GM10847 (cell line): Measurements from ENCODE around the gene TMCO6.

Experiments used
- POLR2A ChIP-seq: IDR thresholded peaks from 2 replicates; pipeline ENCODE4 v1.6.1; 2011; ENCODE audit not compliant: insufficient read length; ENCODE audit errors: extremely low read depth

The TMCO6 gene

GRCh38 chr5:140628711-140629110 lies 10.5 kb upstream of the TMCO6 start:
- no peak for TF ChIP-seq POLR2A

- TF ChIP-seq POLR2A = no peak
Measured at GRCh38 chr5:140630292-140631035, 8.8 kb upstream of the TMCO6 start.

- no peak for TF ChIP-seq POLR2A
Measured at GRCh38 chr5:140631036-140631417, 8.2 kb upstream of the TMCO6 start.

- TF ChIP-seq POLR2A = no peak
Measured at GRCh38 chr5:140631831-140632365, 7.4 kb upstream of the TMCO6 start.

- TF ChIP-seq POLR2A = no peak
Measured at GRCh38 chr5:140632366-140633020, 6.8 kb upstream of the TMCO6 start.

- TF ChIP-seq POLR2A = no peak
Measured at GRCh38 chr5:140633021-140633471, 6.2 kb upstream of the TMCO6 start, which contains the start of gene CD14. TSS of gene CD14 (minus strand) at chr5:140633175. CDS start at chr5:140633071, 104 bp downstream.

GRCh38 chr5:140633501-140633900 lies 5.8 kb upstream of the TMCO6 start:
- TF ChIP-seq POLR2A = no peak

GRCh38 chr5:140634103-140634502 lies 5.1 kb upstream of the TMCO6 start:
- TF ChIP-seq POLR2A = no peak

GRCh38 chr5:140635291-140636257 lies 3.7 kb upstream of the TMCO6 start:
- no peak for TF ChIP-seq POLR2A

GRCh38 chr5:140637371-140638100 lies 1.7 kb upstream of the TMCO6 start:
- no peak for TF ChIP-seq POLR2A

- TF ChIP-seq POLR2A = no peak
Measured at GRCh38 chr5:140641716-140642115, 2.5 kb downstream of the TMCO6 start.

GRCh38 chr5:140642718-140643117 lies 3.5 kb downstream of the TMCO6 start:
- no peak for TF ChIP-seq POLR2A

GRCh38 chr5:140647042-140647419 lies 7.8 kb downstream of the TMCO6 start:
- TF ChIP-seq POLR2A = no peak

GRCh38 chr5:140658870-140659269 lies 19.6 kb downstream of the TMCO6 start:
- TF ChIP-seq POLR2A = no peak

GRCh38 chr5:140664030-140664358 lies 24.7 kb downstream of the TMCO6 start:
- no peak for TF ChIP-seq POLR2A
